Activated CD4-positive, alpha-beta T cell treated with anti-CD3 and anti-CD28 coated beads for 36 hours (primary cell): Measurements from ENCODE around the gene ANXA11. TPM values are rescaled to one million over a fixed set of nuclear protein-coding genes. Genes with fewer than 3 reads are reported as not detected.
A peak's percentile ranks its signal among the peaks of the same experiment; 100 is the strongest.
"Not testable (repeated sequence)": the region's sequence is repeated elsewhere in the genome, so short reads cannot be mapped to it uniquely, and the experiment has no call there.

Source experiments
- ATAC-seq: fragments of 200-7000 bp; cut with Tn5 transposase; one replicate; pipeline ENCODE4 v1.10.0; 2021; ENCODE audit warnings: mild to moderate bottlenecking, moderate library complexity
- CTCF ChIA-PET: fragments of 350-600 bp; sonication (Branson Sonifier 250); formaldehyde crosslinking; loops from one replicate; lab custom pipeline; 2021; ENCODE audit warnings: antibody characterized with exemption; lab: Charles Lee
- POLR2A ChIA-PET: fragments of 350-600 bp; sonication (Branson Sonifier 250); formaldehyde crosslinking; loops from one replicate; lab custom pipeline; 2021; ENCODE audit warnings: antibody characterized with exemption, inconsistent platforms; lab: Charles Lee
- DNase-seq: peaks from one replicate; pipeline ENCODE4 v3.0.0-alpha.2; 2020
- H3K27ac Mint-ChIP-seq: one replicate; pipeline ENCODE4 v1.8.0; 2021; ENCODE audit warnings: mixed read lengths
- H3K27me3 Mint-ChIP-seq: one replicate; pipeline ENCODE4 v1.8.0; 2021; ENCODE audit warnings: mixed read lengths
- H3K36me3 Mint-ChIP-seq: one replicate; pipeline ENCODE4 v1.8.0; 2021; ENCODE audit warnings: low read depth, mixed read lengths
- H3K4me1 Mint-ChIP-seq: one replicate; pipeline ENCODE4 v1.8.0; 2021; ENCODE audit warnings: mixed read lengths
- H3K4me3 Mint-ChIP-seq: one replicate; pipeline ENCODE4 v1.8.0; 2021; ENCODE audit warnings: mild to moderate bottlenecking, moderate library complexity, mixed read lengths
- H3K9me3 Mint-ChIP-seq: one replicate; pipeline ENCODE4 v1.8.0; 2021; ENCODE audit warnings: low read depth, mixed read lengths
- intact Hi-C, 2 experiments: fragments of 100-400 bp; cut with DNase I in 1 of 2; cut with micrococcal nuclease in 1 of 2; formaldehyde crosslinking; loops; one replicate each; pipeline versions ENCODE4 v1.14.2 to v1.15.1; 2022 to 2024; cut with DNase I, micrococcal nuclease
- total RNA-seq, 2 experiments: library from RNA; stranded (reverse); gene quantifications; one replicate each; pipeline ENCODE4 v1.2.3, GENCODE V29; 2021

Gene ANXA11
- total RNA-seq, 2 experiments from 2014 or later, result 256 to 348 TPM

- intact Hi-C loops, result loop anchor here in 1 of 2 experiments (10.0 kb wide), 1 partner anchor 712 kb away; no protein-coding TSS in a partner anchor
- H3K9me3 Mint-ChIP-seq, H3K27ac Mint-ChIP-seq, CTCF ChIA-PET, H3K27me3 Mint-ChIP-seq, H3K4me1 Mint-ChIP-seq, DNase-seq, ATAC-seq, H3K36me3 Mint-ChIP-seq, H3K4me3 Mint-ChIP-seq, POLR2A ChIA-PET: not testable (repeated sequence)
Observed at GRCh38 chr10:80236457-80236856, 31.1 kb upstream of the ANXA11 start.

GRCh38 chr10:80234331-80235235 is 29.2 kb upstream of the ANXA11 start:
- H3K36me3 Mint-ChIP-seq, POLR2A ChIA-PET, DNase-seq, H3K27me3 Mint-ChIP-seq, H3K27ac Mint-ChIP-seq, H3K4me3 Mint-ChIP-seq, H3K4me1 Mint-ChIP-seq, H3K9me3 Mint-ChIP-seq: not testable (repeated sequence)
- intact Hi-C loops, result loop anchor here (5.0 to 10.0 kb wide), 2 partner anchors 707 to 710 kb away; no protein-coding TSS in a partner anchor
- ATAC-seq, result peak; percentile 47
- CTCF ChIA-PET, result interaction anchor here (0.6 kb wide), 1 partner anchor 107 kb away, joined by 3 read pairs; no protein-coding TSS in a partner anchor

GRCh38 chr10:80233871-80234270 is 28.5 kb upstream of the ANXA11 start:
- H3K27ac Mint-ChIP-seq, DNase-seq, ATAC-seq, H3K36me3 Mint-ChIP-seq, H3K4me3 Mint-ChIP-seq, H3K9me3 Mint-ChIP-seq, H3K27me3 Mint-ChIP-seq, POLR2A ChIA-PET, H3K4me1 Mint-ChIP-seq: not testable (repeated sequence)
- intact Hi-C loops, result loop anchor here (5.0 to 10.0 kb wide), 2 partner anchors 707 to 709 kb away; no protein-coding TSS in a partner anchor
- CTCF ChIA-PET, result interaction anchor here (0.6 kb wide), 1 partner anchor 106 kb away, joined by 3 read pairs; no protein-coding TSS in a partner anchor

DNA sequence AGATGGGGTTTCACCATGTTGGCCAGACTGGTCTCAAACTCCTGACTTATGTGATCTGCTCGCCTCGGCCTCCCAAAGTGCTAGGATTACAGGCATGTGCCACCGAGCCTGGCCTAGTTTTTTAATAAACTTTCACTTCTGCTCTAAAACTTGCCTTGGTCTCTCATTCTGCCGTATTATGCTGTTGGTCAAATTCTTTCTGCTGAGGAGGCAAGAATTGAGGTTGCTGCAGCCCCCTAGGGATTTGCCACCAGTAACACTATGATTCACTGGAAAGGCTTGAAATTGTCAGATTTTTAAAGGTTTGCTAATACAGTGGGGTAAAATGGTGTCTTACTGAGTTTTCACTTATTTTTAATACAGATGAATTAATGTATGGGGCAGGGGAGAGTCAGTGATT is 21.4 kb upstream of the ANXA11 start:
- CTCF ChIA-PET, H3K27ac Mint-ChIP-seq, DNase-seq, H3K9me3 Mint-ChIP-seq, H3K27me3 Mint-ChIP-seq, H3K4me3 Mint-ChIP-seq, intact Hi-C loops, H3K4me1 Mint-ChIP-seq, H3K36me3 Mint-ChIP-seq, ATAC-seq: not testable (repeated sequence)
- POLR2A ChIA-PET, result interaction anchor here (0.6 kb wide), 1 partner anchor 137 kb away, joined by 3 read pairs; no protein-coding TSS in a partner anchor

DNA sequence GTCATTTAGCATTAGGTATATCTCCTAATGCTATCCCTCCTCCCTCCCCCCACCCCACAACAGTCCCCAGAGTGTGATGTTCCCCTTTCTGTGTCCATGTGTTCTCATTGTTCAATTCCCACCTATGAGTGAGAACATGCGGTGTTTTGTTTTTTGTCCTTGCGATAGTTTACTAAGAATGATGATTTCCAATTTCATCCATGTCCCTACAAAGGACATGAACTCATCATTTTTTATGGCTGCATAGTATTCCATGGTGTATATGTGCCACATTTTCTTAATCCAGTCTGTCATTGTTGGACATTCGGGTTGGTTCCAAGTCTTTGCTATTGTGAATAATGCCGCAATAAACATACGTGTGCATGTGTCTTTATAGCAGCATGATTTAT is 17.7 kb upstream of the ANXA11 start:
- H3K4me3 Mint-ChIP-seq, H3K27ac Mint-ChIP-seq, DNase-seq, H3K27me3 Mint-ChIP-seq, H3K4me1 Mint-ChIP-seq, intact Hi-C loops, H3K9me3 Mint-ChIP-seq, ATAC-seq, H3K36me3 Mint-ChIP-seq: not testable (repeated sequence)
- POLR2A ChIA-PET, result interaction anchor here (0.6 kb wide), 1 partner anchor 83 kb away, joined by 3 read pairs; no protein-coding TSS in a partner anchor
- CTCF ChIA-PET, result interaction anchor here (0.6 to 4.7 kb wide), 13 partner anchors 29 to 164 kb away, joined by 3 to 151 read pairs (median 3); no protein-coding TSS in a partner anchor

DNA sequence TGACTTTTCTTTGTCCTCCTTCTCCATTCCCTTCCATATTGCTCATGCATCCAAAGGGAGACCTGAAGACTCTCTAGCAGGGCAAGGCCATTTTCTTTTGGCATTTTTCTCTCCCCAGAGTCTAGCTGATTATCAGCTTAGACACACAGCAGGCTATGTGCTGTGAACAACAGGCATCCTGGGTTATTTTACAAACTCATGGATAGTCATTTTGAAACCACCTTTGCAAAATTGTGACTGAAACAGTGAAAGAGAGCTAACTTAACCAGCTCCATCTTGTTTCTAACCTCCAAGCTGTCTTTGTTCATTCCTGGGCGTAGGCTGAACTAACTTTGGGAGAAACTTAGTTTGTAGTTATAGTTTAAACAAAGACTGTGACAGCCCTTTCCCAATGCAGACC is 13.5 kb upstream of the ANXA11 start:
- intact Hi-C loops, H3K36me3 Mint-ChIP-seq, H3K4me1 Mint-ChIP-seq, H3K9me3 Mint-ChIP-seq, H3K4me3 Mint-ChIP-seq, DNase-seq, H3K27ac Mint-ChIP-seq, H3K27me3 Mint-ChIP-seq: not testable (repeated sequence)
- ATAC-seq, result peak; percentile 94
- POLR2A ChIA-PET, result interaction anchor here (1.0 kb wide), 1 partner anchor 62 kb away, joined by 3 read pairs; no protein-coding TSS in a partner anchor
- CTCF ChIA-PET, result interaction anchor here (0.7 to 4.7 kb wide), 3 partner anchors 31 to 162 kb away, joined by 3 to 151 read pairs (median 3); no protein-coding TSS in a partner anchor

DNA sequence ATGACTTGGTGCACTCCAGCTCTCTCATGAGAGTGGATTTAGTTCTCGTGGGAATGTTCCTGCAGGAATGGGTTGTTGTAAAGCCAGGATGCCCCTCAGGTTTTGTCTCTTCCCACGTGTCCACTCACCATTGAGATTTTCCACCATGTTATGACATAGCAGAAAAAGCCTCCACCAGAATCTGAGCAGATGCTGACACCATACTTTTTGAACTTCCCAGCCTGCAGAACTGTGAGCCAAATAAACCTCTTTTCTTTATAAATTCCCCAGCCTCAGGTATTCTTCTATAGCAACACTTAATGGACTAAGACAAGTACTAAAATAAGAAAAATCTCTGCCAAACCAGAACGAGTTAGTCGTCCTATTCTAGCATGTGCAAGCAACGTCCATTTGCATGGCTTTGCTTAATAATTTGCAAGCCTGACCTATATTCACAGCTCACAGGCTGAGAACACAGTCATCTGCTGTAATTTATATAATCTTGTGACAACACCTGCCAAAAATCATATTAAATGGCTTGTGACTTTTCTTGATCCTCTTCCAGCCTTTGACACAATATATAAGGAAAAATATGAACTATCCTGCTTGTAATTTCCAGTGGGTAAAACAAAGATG is 9.1 kb upstream of the ANXA11 start:
- H3K4me1 Mint-ChIP-seq, H3K9me3 Mint-ChIP-seq, H3K4me3 Mint-ChIP-seq, H3K36me3 Mint-ChIP-seq, CTCF ChIA-PET, ATAC-seq, DNase-seq, H3K27ac Mint-ChIP-seq, POLR2A ChIA-PET, H3K27me3 Mint-ChIP-seq, intact Hi-C loops: not testable (repeated sequence)

DNA sequence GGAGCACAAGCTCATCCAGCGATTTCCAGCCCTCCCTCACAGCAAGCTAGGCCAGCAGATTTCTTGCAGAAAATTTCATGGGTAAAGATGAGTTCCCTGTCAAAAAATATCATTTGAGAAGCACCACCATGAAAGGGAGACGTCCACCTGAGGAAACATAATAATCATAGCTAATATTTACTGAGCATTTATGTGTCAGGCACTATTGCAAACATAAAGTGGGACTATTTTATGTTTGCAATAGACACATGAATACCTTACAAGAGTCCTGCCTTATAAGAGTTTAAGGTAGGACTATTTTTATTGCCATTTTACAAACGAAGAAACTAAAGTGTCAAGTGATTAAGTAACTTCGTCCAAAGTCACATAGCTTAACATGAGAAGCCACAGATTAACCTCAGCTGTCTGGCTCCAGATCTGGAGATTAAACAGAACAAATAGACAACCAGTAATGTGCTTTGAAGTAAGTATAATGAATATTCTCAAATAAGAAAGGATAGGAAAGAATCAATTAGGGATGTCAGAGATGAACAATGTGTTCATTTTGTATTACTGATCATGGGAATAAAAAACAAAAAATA is 7.3 kb upstream of the ANXA11 start:
- H3K4me3 Mint-ChIP-seq, H3K36me3 Mint-ChIP-seq, intact Hi-C loops, H3K9me3 Mint-ChIP-seq, H3K4me1 Mint-ChIP-seq, H3K27me3 Mint-ChIP-seq, DNase-seq, ATAC-seq, H3K27ac Mint-ChIP-seq: not testable (repeated sequence)
- ChIA-PET CTCF (interaction anchor here (0.8 to 2.0 kb wide), 2 partner anchors 10 to 69 kb away, joined by 3 to 5 read pairs; no protein-coding TSS in a partner anchor), POLR2A (interaction anchor here (0.7 kb wide), 1 partner anchor 134 kb away, joined by 3 read pairs; no protein-coding TSS in a partner anchor)

DNA sequence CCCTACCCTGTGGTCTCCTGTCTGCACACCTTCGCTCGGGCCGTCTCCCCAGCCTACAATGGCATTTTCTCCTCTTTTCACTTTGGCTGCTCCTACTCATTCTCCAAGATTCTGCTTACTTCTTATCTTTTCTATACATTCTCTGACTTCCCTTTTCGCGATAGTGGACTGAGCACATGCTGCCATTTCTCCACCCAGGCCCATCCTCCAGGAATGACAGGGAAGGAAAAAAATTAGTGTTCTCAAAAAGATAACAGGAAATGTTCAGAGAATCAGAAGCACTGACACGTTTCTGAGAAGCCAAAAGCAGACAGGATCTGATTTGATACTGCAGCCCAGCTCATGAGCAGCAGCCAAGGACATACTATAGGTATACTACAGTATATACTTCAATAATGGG is 6.4 kb upstream of the ANXA11 start:
- no peak overlapping the region for H3K27ac Mint-ChIP-seq
- ChIA-PET POLR2A (no interaction called here), CTCF (interaction anchor here (2.0 kb wide), 1 partner anchor 9 kb away, joined by 5 read pairs; no protein-coding TSS in a partner anchor)
- DNase-seq, result no peak
- no peaks in the 10 kb centered on the region for H3K36me3 Mint-ChIP-seq
- intact Hi-C loops, result no loop called here
- H3K4me1 Mint-ChIP-seq, result peaks cover 7% of the 10 kb centered on the region
- H3K4me3 Mint-ChIP-seq, result no peak overlapping the region
- no peaks in the 10 kb centered on the region for H3K9me3 Mint-ChIP-seq
- ATAC-seq, result no peak
- H3K27me3 Mint-ChIP-seq, result no peaks in the 10 kb centered on the region

DNA sequence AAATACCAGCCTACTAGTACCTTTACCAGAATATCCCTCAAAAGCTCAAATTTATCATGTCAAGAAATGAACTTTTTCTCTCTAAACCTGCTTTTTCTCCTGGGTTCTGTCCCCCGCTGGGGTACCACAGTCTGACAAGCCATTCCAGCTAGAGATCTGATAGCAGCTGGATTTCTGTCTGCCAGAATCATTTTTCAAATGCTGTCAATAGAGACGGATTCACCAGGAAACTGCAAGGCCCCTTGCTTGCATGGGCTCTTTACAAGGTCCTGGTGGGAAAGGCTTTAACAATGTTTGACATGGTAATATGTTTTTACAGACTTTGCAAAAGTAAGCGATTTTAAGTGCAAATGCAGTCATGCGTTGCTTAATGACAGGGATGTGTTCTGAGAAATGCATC is 4.9 kb upstream of the ANXA11 start:
- Mint-ChIP-seq H3K4me3 (no peak overlapping the region), H3K27ac (no peak overlapping the region), H3K27me3 (no peaks in the 10 kb centered on the region), H3K9me3 (no peaks in the 10 kb centered on the region), H3K4me1 (peaks cover 15% of the 10 kb centered on the region), H3K36me3 (no peaks in the 10 kb centered on the region)
- POLR2A ChIA-PET, result interaction anchor here (0.8 kb wide), 1 partner anchor 23 kb away, joined by 3 read pairs; no protein-coding TSS in a partner anchor
- intact Hi-C loops, result no loop called here
- ATAC-seq (no peak), DNase-seq (no peak)
- CTCF ChIA-PET, result interaction anchor here (2.3 kb wide), 1 partner anchor 22 kb away, joined by 5 read pairs; no protein-coding TSS in a partner anchor
